Measurements from ENCODE around the gene ABHD14A.

GRCh38 chr3:51934139-51934850 is 40.6 kb upstream of the ABHD14A start:
- no peak for TF ChIP-seq CTCF (IDR thresholded peaks at IDR 0.05)
- no peak for TF ChIP-seq POLR2AphosphoS5 (IDR thresholded peaks at IDR 0.05)
- no peak for TF ChIP-seq POLR2A (IDR thresholded peaks at IDR 0.05)
- TF ChIP-seq EP300 (IDR thresholded peaks at IDR 0.05; ENCODE audit: low read depth) = no peak
